ENCODE measurements around the gene SFRP2. TPM values are rescaled to one million over a fixed set of nuclear protein-coding genes. Genes with fewer than 3 reads are reported as not detected.

Gene SFRP2
- total RNA-seq, 1 experiment from 2014 or later: not detected

GRCh38 chr4:153780876-153781275, 8.0 kb downstream of the SFRP2 start:
- H3K27me3 ChIP-seq (replicated peaks; ENCODE audit: control insufficient read depth, insufficient read depth, low read length): no peaks in the 10 kb centered on the region
- intact Hi-C loops (cut with micrococcal nuclease; ENCODE audit: unreplicated experiment): no loop called here
- POLR2A ChIA-PET: no interaction called here
- Mint-ChIP-seq H3K4me3 (ENCODE audit: unreplicated experiment) (no peak overlapping the region), H3K27me3 (ENCODE audit: insufficient read depth, unreplicated experiment) (peaks cover 5% of the 10 kb centered on the region), H3K4me1 (ENCODE audit: low read depth, unreplicated experiment) (no peaks in the 10 kb centered on the region), H3K27ac (ENCODE audit: unreplicated experiment) (no peak overlapping the region), H3K36me3 (ENCODE audit: insufficient read depth, unreplicated experiment) (no peaks in the 10 kb centered on the region), H3K9me3 (ENCODE audit: unreplicated experiment) (no peaks in the 10 kb centered on the region)
- TF ChIP-seq CTCF (IDR thresholded peaks at IDR 0.05; ENCODE audit: insufficient read depth in 1 of 2, low read depth in 1 of 2, low read length in 1 of 2, severe bottlenecking in 1 of 2, unreplicated experiment in 1 of 2): no peak
- H3K4me3 ChIP-seq (ENCODE audit: low read depth, low read length): no peak overlapping the region
- no peaks in the 10 kb centered on the region for H3K36me3 ChIP-seq (ENCODE audit: control insufficient read depth, insufficient read depth, low read length)
- H3K4me1 ChIP-seq: no peaks in the 10 kb centered on the region
- CTCF ChIA-PET: no interaction called here
- no peaks in the 10 kb centered on the region for H3K9me3 ChIP-seq
- no TSS peak for BruUV-seq (replicated peaks)
- DNase-seq: no peak

- Mint-ChIP-seq H3K27me3 (ENCODE audit: insufficient read depth, unreplicated experiment) (peaks cover 8% of the 10 kb centered on the region), H3K9me3 (ENCODE audit: unreplicated experiment) (no peaks in the 10 kb centered on the region), H3K36me3 (ENCODE audit: insufficient read depth, unreplicated experiment) (no peaks in the 10 kb centered on the region), H3K4me1 (ENCODE audit: low read depth, unreplicated experiment) (no peaks in the 10 kb centered on the region), H3K4me3 (ENCODE audit: unreplicated experiment) (no peak overlapping the region), H3K27ac (ENCODE audit: unreplicated experiment) (no peak overlapping the region)
- ChIA-PET CTCF (no interaction called here), POLR2A (no interaction called here)
- TF ChIP-seq CTCF (IDR thresholded peaks at IDR 0.05; ENCODE audit: insufficient read depth in 1 of 2, low read depth in 1 of 2, low read length in 1 of 2, severe bottlenecking in 1 of 2, unreplicated experiment in 1 of 2): no peak
- Histone ChIP-seq H3K4me1 (no peaks in the 10 kb centered on the region), H3K4me3 (ENCODE audit: low read depth, low read length) (no peak overlapping the region), H3K36me3 (ENCODE audit: control insufficient read depth, insufficient read depth, low read length) (no peaks in the 10 kb centered on the region), H3K27me3 (replicated peaks; ENCODE audit: control insufficient read depth, insufficient read depth, low read length) (no peaks in the 10 kb centered on the region), H3K9me3 (no peaks in the 10 kb centered on the region)
- BruUV-seq (replicated peaks): no TSS peak
- DNase-seq: no peak
- intact Hi-C loops (cut with micrococcal nuclease; ENCODE audit: unreplicated experiment): no loop called here
Observed at GRCh38 chr4:153780221-153780620, 8.7 kb downstream of the SFRP2 start.

- Mint-ChIP-seq H3K27ac (ENCODE audit: unreplicated experiment) (no peak overlapping the region), H3K27me3 (ENCODE audit: insufficient read depth, unreplicated experiment) (peaks cover 8% of the 10 kb centered on the region), H3K4me1 (ENCODE audit: low read depth, unreplicated experiment) (no peaks in the 10 kb centered on the region), H3K36me3 (ENCODE audit: insufficient read depth, unreplicated experiment) (no peaks in the 10 kb centered on the region), H3K9me3 (ENCODE audit: unreplicated experiment) (no peaks in the 10 kb centered on the region), H3K4me3 (ENCODE audit: unreplicated experiment) (no peak overlapping the region)
- H3K4me1 ChIP-seq: no peaks in the 10 kb centered on the region
- DNase-seq: no peak
- no peaks in the 10 kb centered on the region for H3K27me3 ChIP-seq (replicated peaks; ENCODE audit: control insufficient read depth, insufficient read depth, low read length)
- CTCF ChIA-PET: interaction anchor here (0.5 kb wide), 1 partner anchor 115 kb away, joined by 3 read pairs; no protein-coding TSS in a partner anchor
- BruUV-seq (replicated peaks): no TSS peak
- TF ChIP-seq CTCF (IDR thresholded peaks at IDR 0.05; ENCODE audit: insufficient read depth in 1 of 2, low read depth in 1 of 2, low read length in 1 of 2, severe bottlenecking in 1 of 2, unreplicated experiment in 1 of 2): no peak
- H3K36me3 ChIP-seq (ENCODE audit: control insufficient read depth, insufficient read depth, low read length): no peaks in the 10 kb centered on the region
- H3K4me3 ChIP-seq (ENCODE audit: low read depth, low read length): no peak overlapping the region
- POLR2A ChIA-PET: no interaction called here
- H3K9me3 ChIP-seq: no peaks in the 10 kb centered on the region
- intact Hi-C loops (cut with micrococcal nuclease; ENCODE audit: unreplicated experiment): loop anchor here (10.0 kb wide), 1 partner anchor 726 kb away; no protein-coding TSS in a partner anchor
Observed at GRCh38 chr4:153778383-153778782, 10.5 kb downstream of the SFRP2 start.

Data from Caco-2 (cell line).